ENCODE results near the gene CERS3. TPM values are rescaled to one million over a fixed set of nuclear protein-coding genes. Genes with fewer than 3 reads are reported as not detected.

Gene CERS3
- total and polyA plus RNA-seq, 3 donors from 2014 or later, result 13.4 to 48.6 (median 17.8) TPM

DNA sequence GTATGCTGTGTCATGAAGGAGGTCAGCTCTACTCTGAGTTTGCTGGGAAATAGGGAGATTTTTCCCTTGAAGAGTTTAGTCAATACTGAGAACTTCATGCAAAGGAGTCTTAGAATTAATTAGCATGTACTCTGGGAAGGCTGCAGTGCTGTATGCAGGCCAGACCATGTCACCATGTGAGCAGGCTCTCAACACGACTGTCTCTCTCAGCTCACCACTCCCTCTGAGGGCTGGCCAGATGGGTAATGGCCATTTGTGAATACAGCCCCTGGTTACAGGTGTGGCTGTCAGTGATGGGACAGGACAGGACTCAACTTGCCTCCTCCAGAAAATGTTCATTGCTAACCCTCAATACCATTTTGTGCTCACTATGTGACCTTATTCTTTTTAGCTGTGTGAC is 5.1 kb upstream of the CERS3 start:
- intact Hi-C loops (cut with DNase I; ENCODE audit: low total_unique reads), result no loop called here
- Histone ChIP-seq H3K4me3 (no peak overlapping the region), H3K9me3 (no peaks in the 10 kb centered on the region), H3K4me1 (no peaks in the 10 kb centered on the region), H3K27me3 (no peaks in the 10 kb centered on the region), H3K27ac (no peak overlapping the region), H3K36me3 (ENCODE audit: low read depth, missing control alignments) (no peaks in the 10 kb centered on the region)
- 50 to 65% methylated on average over 1 of the region's 1 CpG for WGBS, 2 donors
- no peak for DNase-seq
- TF ChIP-seq, protein P1, sequence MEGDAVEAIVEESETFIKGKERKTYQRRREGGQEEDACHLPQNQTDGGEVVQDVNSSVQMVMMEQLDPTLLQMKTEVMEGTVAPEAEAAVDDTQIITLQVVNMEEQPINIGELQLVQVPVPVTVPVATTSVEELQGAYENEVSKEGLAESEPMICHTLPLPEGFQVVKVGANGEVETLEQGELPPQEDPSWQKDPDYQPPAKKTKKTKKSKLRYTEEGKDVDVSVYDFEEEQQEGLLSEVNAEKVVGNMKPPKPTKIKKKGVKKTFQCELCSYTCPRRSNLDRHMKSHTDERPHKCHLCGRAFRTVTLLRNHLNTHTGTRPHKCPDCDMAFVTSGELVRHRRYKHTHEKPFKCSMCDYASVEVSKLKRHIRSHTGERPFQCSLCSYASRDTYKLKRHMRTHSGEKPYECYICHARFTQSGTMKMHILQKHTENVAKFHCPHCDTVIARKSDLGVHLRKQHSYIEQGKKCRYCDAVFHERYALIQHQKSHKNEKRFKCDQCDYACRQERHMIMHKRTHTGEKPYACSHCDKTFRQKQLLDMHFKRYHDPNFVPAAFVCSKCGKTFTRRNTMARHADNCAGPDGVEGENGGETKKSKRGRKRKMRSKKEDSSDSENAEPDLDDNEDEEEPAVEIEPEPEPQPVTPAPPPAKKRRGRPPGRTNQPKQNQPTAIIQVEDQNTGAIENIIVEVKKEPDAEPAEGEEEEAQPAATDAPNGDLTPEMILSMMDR (IDR thresholded peaks at IDR 0.05), result no peak
- no peak for TF ChIP-seq POLR2A (IDR thresholded peaks at IDR 0.05)

- WGBS, 2 donors, result 65 to 67% methylated on average over 11 of the region's 11 CpGs
- intact Hi-C loops (cut with DNase I; ENCODE audit: low total_unique reads), result no loop called here
Measured at GRCh38 chr15:100531823-100532327, 3.1 kb upstream of the CERS3 start.

GRCh38 chr15:100531204-100531603 is 2.5 kb upstream of the CERS3 start:
- no peak for TF ChIP-seq POLR2A (IDR thresholded peaks at IDR 0.05)
- TF ChIP-seq, protein P1 (IDR thresholded peaks at IDR 0.05), result no peak
- no peak for DNase-seq
- Histone ChIP-seq H3K4me1 (no peaks in the 10 kb centered on the region), H3K4me3 (no peak overlapping the region), H3K36me3 (ENCODE audit: low read depth, missing control alignments) (no peaks in the 10 kb centered on the region), H3K27ac (no peak overlapping the region), H3K27me3 (no peaks in the 10 kb centered on the region), H3K9me3 (no peaks in the 10 kb centered on the region)
- intact Hi-C loops (cut with DNase I; ENCODE audit: low total_unique reads), result no loop called here
- 88 to 92% methylated on average over 4 of the region's 4 CpGs for WGBS, 2 donors

More at GRCh38 chr15:100531823-100532327, 3.1 kb upstream of the CERS3 start:
- no peaks in the 10 kb centered on the region for H3K27me3 ChIP-seq
- no peaks in the 10 kb centered on the region for H3K9me3 ChIP-seq
- no peaks in the 10 kb centered on the region for H3K4me1 ChIP-seq
- no peak overlapping the region for H3K4me3 ChIP-seq
- no peak for DNase-seq
- TF ChIP-seq POLR2A (IDR thresholded peaks at IDR 0.05), result no peak
- TF ChIP-seq, protein P1 (IDR thresholded peaks at IDR 0.05), result no peak
- no peaks in the 10 kb centered on the region for H3K36me3 ChIP-seq (ENCODE audit: low read depth, missing control alignments)
- no peak overlapping the region for H3K27ac ChIP-seq

- no peak overlapping the region for H3K4me3 ChIP-seq
- H3K36me3 ChIP-seq (ENCODE audit: low read depth, missing control alignments), result no peaks in the 10 kb centered on the region
- no peak for DNase-seq
- H3K27ac ChIP-seq, result no peak overlapping the region
- H3K27me3 ChIP-seq, result no peaks in the 10 kb centered on the region
- TF ChIP-seq, protein P1 (IDR thresholded peaks at IDR 0.05), result no peak
- no peak for TF ChIP-seq POLR2A (IDR thresholded peaks at IDR 0.05)
- no peaks in the 10 kb centered on the region for H3K4me1 ChIP-seq
- intact Hi-C loops (cut with DNase I; ENCODE audit: low total_unique reads), result no loop called here
- no peaks in the 10 kb centered on the region for H3K9me3 ChIP-seq
- WGBS, 2 donors, result 79 to 84% methylated on average over 2 of the region's 2 CpGs
Measured at GRCh38 chr15:100529556-100529955, 806 bp upstream of the CERS3 start.

- Histone ChIP-seq H3K9me3 (no peaks in the 10 kb centered on the region), H3K4me3 (no peak overlapping the region), H3K27me3 (no peaks in the 10 kb centered on the region), H3K27ac (no peak overlapping the region), H3K4me1 (no peaks in the 10 kb centered on the region), H3K36me3 (ENCODE audit: low read depth, missing control alignments) (no peaks in the 10 kb centered on the region)
- intact Hi-C loops (cut with DNase I; ENCODE audit: low total_unique reads), result no loop called here
- WGBS, 2 donors, result 26 to 57% methylated on average over 6 of the region's 6 CpGs
- DNase-seq, result peak; percentile 63
- TF ChIP-seq POLR2A (IDR thresholded peaks at IDR 0.05), result no peak
- TF ChIP-seq, protein P1 (IDR thresholded peaks at IDR 0.05), result no peak
Measured at GRCh38 chr15:100526027-100526481, 2.7 kb downstream of the CERS3 start.
